ENCODE measurements around the gene CYLC2. TPM values are rescaled to one million over a fixed set of nuclear protein-coding genes. Genes with fewer than 3 reads are reported as not detected.

The CYLC2 gene
- not detected in 2 replicates for total RNA-seq (ENCODE audit: low replicate concordance)

DNA sequence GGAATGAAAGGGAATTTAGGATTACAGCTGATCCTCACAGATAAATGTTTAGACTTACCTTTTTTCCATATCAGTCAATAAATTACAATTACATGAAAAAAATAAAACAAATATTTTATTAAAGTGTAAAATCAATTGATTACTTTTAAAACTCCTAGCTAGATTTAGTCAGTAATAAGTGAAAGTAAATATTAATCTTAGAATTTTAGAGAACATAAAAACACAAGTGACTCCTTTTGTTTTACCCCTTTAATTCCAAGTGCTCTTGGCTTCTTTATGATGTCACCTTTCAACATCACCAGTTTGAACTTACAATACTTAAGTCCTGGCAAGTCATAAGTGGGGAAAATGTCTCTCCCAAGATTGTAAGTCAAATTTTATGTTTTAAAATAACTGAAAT is at the start of gene CYLC2:
TSS of gene CYLC2 (plus strand) at position 301 of the 400 bp plus-strand sequence. CDS start at position 349, 48 bp downstream.
- H3K4me2 ChIP-seq = no peak within 1 kb of the TSS
- no peaks in the 10 kb centered on the region for H3K79me2 ChIP-seq (ENCODE audit: low read depth)
- H3K4me3 ChIP-seq = no peak within 1 kb of the TSS
- H3K4me1 ChIP-seq = no peaks in the 10 kb centered on the region
- no peaks in the 10 kb centered on the region for H4K20me1 ChIP-seq (ENCODE audit: low read depth)
- no peaks in the 10 kb centered on the region for H3K36me3 Mint-ChIP-seq
- H3K27me3 ChIP-seq = no peaks in the 10 kb centered on the region
- no peak within 1 kb of the TSS for H3K27ac ChIP-seq
- TF ChIP-seq EZH2phosphoT487 (IDR thresholded peaks at IDR 0.05) (no peak), CTCF (IDR thresholded peaks at IDR 0.05) (no peak), EZH2 (IDR thresholded peaks at IDR 0.05) (no peak)
- peaks cover 6% of the 10 kb centered on the region for H3K9me3 ChIP-seq (ENCODE audit: low read depth)
- no peaks in the 10 kb centered on the region for H3K4me1 Mint-ChIP-seq
- no peak within 1 kb of the TSS for H2AFZ ChIP-seq (replicated peaks)
- H3F3A ChIP-seq (ENCODE audit: low read depth) = no peaks in the 10 kb centered on the region
- H3K27me3 Mint-ChIP-seq (ENCODE audit: insufficient read depth, low read depth) = no peaks in the 10 kb centered on the region
- H3K9ac ChIP-seq = no peak within 1 kb of the TSS
- no peak within 1 kb of the TSS for H3K4me3 Mint-ChIP-seq
- H3K27ac Mint-ChIP-seq = no peak within 1 kb of the TSS
- no peaks in the 10 kb centered on the region for H3K9me3 Mint-ChIP-seq
- H3K36me3 ChIP-seq = no peaks in the 10 kb centered on the region
- no peak for DNase-seq (ENCODE audit: low spot score)

DNA sequence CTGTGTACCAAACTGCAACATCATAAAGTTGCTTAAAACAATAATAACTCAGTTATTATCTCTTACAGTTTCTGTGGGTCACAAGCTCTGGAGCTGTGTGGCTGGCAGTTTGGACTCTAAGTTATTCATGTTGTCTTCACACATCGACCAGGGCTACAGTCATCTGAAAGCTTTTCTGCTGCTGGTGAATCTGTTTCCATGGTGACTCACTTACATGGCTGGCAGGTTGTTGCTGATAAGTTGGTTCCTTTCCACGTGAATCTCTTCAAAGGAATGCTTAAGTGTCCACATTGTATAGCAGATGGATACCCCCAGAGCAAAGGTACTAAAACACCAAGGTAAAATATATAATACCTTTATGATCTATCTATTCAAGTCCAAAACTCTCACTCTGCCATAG is 44.8 kb upstream of the CYLC2 start:
- Histone ChIP-seq H4K20me1 (ENCODE audit: low read depth) (no peaks in the 10 kb centered on the region), H3K4me2 (no peak overlapping the region), H3K27ac (no peak overlapping the region), H3K9ac (no peak overlapping the region), H3K27me3 (no peaks in the 10 kb centered on the region), H3K36me3 (no peaks in the 10 kb centered on the region), H3K9me3 (ENCODE audit: low read depth) (no peaks in the 10 kb centered on the region), H2AFZ (replicated peaks) (no peak overlapping the region), H3K4me1 (no peaks in the 10 kb centered on the region), H3F3A (ENCODE audit: low read depth) (no peaks in the 10 kb centered on the region), H3K4me3 (no peak overlapping the region), H3K79me2 (ENCODE audit: low read depth) (no peaks in the 10 kb centered on the region)
- no peaks in the 10 kb centered on the region for H3K4me1 Mint-ChIP-seq
- H3K4me3 Mint-ChIP-seq = no peak overlapping the region
- H3K36me3 Mint-ChIP-seq = no peaks in the 10 kb centered on the region
- H3K27me3 Mint-ChIP-seq (ENCODE audit: insufficient read depth, low read depth) = no peaks in the 10 kb centered on the region
- H3K27ac Mint-ChIP-seq = no peak overlapping the region
- no peak for TF ChIP-seq CTCF (IDR thresholded peaks at IDR 0.05)
- no peak for TF ChIP-seq EZH2 (IDR thresholded peaks at IDR 0.05)
- no peak for TF ChIP-seq EZH2phosphoT487 (IDR thresholded peaks at IDR 0.05)
- H3K9me3 Mint-ChIP-seq = no peaks in the 10 kb centered on the region
- no peak for DNase-seq (ENCODE audit: low spot score)

DNA sequence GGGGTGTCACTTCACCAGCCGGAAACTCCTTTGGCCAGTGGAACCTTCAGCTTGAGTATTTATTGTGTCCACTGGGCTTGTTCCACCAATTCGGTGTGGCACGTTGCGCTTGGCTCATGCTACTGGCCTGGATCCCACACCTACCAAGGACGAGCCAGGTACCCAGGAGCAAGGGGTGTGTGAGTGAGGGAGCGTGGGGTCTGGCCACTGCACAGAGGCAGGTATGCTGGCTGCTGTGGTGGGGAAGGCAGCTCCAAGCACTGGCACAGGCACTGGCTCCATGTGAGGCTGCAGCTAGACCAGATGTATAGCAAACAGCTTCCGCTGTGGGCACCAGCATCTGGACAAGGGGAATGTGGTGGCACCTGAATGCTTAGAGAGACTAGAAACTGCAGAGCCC is 28.1 kb upstream of the CYLC2 start:
- Mint-ChIP-seq H3K36me3 (no peaks in the 10 kb centered on the region), H3K27me3 (ENCODE audit: insufficient read depth, low read depth) (no peaks in the 10 kb centered on the region), H3K4me1 (no peaks in the 10 kb centered on the region), H3K27ac (no peak overlapping the region), H3K4me3 (no peak overlapping the region), H3K9me3 (peaks cover 21% of the 10 kb centered on the region)
- H3K79me2 ChIP-seq (ENCODE audit: low read depth) = no peaks in the 10 kb centered on the region
- no peak overlapping the region for H3K4me2 ChIP-seq
- H3K9ac ChIP-seq = no peak overlapping the region
- DNase-seq (ENCODE audit: low spot score) = no peak
- H3K9me3 ChIP-seq (ENCODE audit: low read depth) = peaks cover 5% of the 10 kb centered on the region
- no peak overlapping the region for H3K27ac ChIP-seq
- H3K4me1 ChIP-seq = no peaks in the 10 kb centered on the region
- no peaks in the 10 kb centered on the region for H3F3A ChIP-seq (ENCODE audit: low read depth)
- H4K20me1 ChIP-seq (ENCODE audit: low read depth) = no peaks in the 10 kb centered on the region
- no peaks in the 10 kb centered on the region for H3K27me3 ChIP-seq
- no peaks in the 10 kb centered on the region for H3K36me3 ChIP-seq
- TF ChIP-seq EZH2phosphoT487 (IDR thresholded peaks at IDR 0.05) = no peak
- TF ChIP-seq EZH2 (IDR thresholded peaks at IDR 0.05) = no peak
- TF ChIP-seq CTCF (IDR thresholded peaks at IDR 0.05) = no peak
- no peak overlapping the region for H3K4me3 ChIP-seq
- no peak overlapping the region for H2AFZ ChIP-seq (replicated peaks)

Measured in neural progenitor cell (in vitro differentiated cells).